NCI-H524 (cell line): ENCODE data around the gene MYO1E.
"Not testable (repeated sequence)": the region's sequence is repeated elsewhere in the genome, so short reads cannot be mapped to it uniquely, and the experiment has no call there.

ENCODE experiments used
- DNase-seq, 2 experiments: peaks; one replicate each; lab custom pipeline; 2025; lab: John Stamatoyannopoulos, UW

Gene MYO1E

DNA sequence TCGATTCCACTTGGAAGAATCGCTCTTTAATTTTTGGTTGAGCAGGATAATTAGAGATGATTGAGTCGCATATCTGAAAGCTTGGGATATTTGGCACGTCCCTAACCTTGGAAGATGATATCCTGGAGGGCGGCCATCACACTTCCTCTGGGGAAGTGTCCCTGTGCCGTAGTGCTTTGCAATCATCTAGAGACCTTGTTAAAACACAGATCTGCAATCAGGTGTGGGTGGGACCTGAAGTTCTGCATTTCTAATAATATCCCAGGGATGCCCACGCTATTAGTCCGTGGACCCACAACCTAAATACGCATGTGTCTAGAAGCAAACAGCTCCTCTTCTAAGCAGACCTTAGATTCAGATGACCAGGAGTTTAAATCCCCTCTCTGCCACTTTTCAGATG lies 20.5 kb downstream of the MYO1E start:
- no peak for DNase-seq

DNA sequence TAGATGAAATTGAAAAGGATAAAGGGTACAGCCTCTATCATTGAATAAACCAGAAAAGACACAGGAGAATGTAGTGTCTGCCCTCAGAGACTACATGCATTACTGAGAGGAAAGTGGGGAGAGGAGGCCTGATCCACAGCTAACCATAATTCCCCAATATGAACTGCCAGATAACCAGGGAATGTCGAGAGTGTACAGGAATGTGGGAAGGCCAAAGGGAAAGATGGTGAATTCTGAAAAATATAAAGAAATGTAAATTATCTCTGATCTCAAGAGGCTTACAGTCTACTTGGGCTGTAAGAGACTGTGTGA lies 22.3 kb downstream of the MYO1E start:
- no peak for DNase-seq

- DNase-seq, result no peak
These were observed 22.8 kb downstream of the MYO1E start for GRCh38 chr15:59349680-59350420.

- no peak for DNase-seq
These were observed 24.8 kb downstream of the MYO1E start for GRCh38 chr15:59347915-59348314.

- no peak for DNase-seq
These were observed 25.7 kb downstream of the MYO1E start for GRCh38 chr15:59346951-59347350.

GRCh38 chr15:59345326-59345725 lies 27.3 kb downstream of the MYO1E start:
- DNase-seq, result no peak

GRCh38 chr15:59344311-59344710 lies 28.4 kb downstream of the MYO1E start:
- no peak for DNase-seq

- no peak for DNase-seq
These were observed 32.3 kb downstream of the MYO1E start for GRCh38 chr15:59340325-59340724.

DNA sequence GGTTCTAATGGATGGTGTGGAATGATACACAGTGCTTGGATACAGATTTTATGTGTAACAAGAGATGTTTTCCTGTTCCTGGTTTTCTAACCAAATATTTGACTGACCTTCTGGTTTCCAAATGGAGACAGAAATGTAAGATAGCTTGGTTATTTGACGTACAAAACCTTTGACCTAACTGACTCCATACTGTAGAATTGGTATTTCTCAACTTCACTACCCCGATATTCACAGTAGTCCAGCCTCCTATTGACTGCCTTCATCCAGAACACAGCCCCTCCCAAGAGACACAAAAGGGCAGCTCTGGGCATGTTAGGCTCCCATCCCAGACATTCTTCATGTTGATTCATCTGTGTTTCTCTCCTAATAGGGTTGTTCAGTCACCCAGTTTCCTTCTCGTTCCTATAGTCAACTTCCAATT lies 33.4 kb downstream of the MYO1E start:
- DNase-seq, result no peak

DNA sequence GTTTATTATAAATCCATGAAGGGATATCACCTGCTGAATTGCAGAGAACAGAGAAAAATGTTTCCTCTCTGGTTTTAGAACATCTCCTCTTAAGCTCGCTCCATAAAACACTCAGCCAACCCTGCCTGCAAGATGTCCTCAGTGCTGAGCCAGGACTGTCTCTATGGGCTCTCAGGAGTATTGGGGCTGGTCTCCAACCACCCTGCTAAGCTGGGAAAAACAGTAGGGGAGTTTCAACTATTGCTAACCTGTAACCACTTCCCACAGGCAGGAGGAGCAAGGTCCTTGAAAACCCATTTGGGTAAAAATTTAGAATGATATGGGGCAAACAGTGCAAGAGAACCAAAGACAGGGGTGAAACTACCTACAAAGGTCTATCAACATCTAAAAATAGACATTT lies 34.3 kb downstream of the MYO1E start:
- no peak for DNase-seq

DNA sequence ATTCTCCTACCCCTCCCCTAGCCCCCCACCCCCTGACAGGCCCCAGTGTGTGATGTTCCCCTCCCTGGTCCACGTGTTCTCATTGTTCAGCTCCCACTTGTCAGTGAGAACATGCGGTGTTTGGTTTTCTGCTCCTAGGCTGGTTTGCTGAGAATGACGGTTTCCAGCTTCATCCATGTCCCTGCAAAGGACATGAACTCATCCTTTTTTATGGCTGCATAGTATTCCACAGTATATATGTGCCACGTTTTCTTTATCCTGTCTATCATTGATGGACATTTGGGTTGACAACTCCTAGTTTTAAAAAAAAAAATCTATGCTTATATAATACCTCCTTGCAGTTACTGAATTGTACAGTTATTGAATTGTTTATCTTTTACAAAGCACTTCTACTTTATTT lies 35.9 kb downstream of the MYO1E start:
- DNase-seq, result not testable (repeated sequence)

DNA sequence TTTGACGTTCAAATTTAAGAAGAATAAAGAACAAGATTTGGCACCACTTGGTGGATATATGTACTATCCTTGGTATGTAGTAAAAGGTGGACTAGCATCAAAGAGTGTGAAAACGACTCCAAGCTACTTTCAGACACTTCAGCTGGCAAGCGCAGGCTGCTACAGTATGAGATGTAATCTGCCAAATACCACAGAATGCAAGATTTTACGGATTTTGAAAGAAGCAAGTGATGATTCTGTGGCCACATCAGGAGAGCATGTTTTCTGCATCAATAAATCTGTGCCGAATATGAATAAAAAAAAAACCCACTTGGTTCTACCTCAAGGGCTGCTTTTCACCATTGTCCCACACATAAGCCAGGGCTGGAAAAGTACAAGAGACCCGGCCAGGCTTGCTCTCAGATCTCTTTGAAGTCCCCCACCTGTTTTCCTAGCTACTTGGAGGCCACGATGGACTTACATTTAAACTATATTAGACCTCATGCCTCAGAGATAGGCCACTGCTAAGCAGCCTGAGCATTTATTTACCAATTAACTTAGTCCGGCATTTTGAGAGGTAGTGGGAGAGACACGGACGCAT lies 37.4 kb downstream of the MYO1E start:
- no peak for DNase-seq

- no peak for DNase-seq
These were observed 38.6 kb downstream of the MYO1E start for GRCh38 chr15:59334076-59334415.

DNA sequence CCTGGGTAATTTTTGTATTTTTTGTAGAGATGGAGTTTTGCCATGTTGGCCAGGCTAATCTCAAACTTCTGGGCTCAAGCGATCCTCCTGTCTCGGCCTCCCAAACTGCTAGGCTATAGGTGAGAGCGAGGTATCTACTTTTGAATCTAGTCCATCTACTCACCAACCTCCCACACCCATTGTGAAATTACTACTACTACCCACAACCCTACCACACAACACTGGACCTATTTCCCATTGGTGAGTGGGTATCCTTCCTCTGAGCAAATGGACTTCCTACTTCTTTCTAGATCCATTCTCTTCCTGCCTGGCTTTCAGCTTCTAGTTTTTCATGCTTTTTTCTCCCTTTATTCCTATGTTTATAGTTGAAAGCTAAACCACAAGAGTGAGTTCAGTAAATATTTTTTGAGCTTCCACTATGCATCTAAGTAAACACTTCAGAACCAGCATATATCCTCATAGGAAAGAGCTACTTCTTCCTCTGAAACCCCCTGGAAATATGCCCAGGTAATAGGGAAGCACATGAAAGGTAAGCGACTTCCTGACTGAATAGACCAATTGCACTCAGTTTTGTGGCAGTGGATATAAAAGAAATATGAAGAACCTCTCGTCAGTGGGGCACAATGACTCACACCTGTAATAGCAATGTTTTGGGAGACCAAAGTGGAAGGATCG lies 39.1 kb downstream of the MYO1E start:
- DNase-seq, result no peak

DNA sequence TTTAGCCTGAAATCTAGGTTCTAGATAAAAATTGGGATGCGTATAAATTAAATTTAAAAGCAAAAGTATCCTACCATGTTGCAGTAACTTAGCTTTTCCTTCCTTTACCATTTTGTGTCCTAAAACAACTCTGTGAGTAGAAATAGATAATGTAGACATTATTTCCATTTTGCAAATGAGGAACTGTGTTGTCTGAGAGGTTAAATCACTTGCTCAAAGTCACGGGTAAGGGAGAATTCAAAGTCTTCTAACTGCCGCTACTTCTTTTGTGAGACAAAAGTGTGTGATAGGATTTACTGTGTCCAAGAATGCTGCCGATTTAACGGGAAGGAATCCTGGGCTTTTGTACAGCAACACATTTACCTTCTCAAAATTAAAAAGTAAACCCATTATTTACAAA lies 40.7 kb downstream of the MYO1E start:
- no peak for DNase-seq

DNA sequence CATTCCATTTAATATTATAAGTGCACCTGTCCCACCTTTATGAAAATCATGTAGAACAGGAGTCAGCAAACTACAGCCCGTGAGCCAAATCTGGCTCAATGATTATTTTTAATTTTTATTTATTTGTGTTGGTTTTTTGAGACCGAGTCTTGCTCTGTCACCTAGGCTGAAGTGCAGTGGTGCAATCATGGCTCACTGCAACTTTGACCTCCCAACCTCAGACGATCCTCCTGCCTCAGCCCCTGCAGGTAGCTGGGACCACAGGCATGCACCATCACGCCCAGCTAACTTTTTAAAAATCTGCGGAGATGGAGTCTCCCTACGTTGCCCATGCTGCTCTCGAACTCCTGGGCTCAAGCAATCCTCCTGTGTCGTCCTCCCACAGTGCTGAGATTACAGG lies 42.0 kb downstream of the MYO1E start:
- no peak for DNase-seq

DNA sequence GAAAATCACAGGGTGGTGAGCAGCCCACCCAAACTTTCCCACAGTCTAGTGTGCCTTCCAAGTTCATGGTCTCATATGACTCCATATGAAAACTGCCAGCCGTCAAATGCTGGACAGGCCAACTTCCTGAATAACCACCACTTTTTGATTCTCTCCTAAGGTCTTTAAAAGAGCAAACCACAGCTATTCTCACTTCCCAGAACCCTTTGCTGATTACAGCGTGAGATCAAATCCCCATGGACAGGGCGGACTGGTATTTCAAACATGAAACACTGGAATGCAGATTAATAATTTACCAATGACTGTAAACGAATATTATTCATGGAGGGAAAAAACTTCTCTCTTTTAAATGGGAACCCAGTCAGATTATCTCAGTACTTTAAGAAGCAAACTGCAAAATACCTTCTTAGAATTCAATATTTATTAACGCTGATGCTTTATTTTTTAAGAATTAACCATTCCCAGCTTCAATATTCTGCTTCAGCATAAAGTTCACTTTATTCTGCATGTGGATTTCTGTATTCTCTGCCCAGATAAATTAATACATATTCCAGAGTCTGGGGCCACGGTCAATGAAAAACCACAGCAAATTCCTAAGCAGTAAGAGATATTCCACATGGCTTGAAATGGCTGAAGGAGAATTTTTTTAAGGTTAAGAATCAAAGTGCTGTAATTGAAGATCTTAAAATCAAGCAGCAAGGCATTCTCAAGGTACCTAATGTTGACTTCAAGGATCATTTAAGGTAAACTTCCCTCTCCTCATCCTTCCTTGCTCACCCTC lies 42.9 kb downstream of the MYO1E start:
- DNase-seq, result no peak

GRCh38 chr15:59329091-59329490 lies 43.6 kb downstream of the MYO1E start:
- no peak for DNase-seq

GRCh38 chr15:59327942-59328341 lies 44.7 kb downstream of the MYO1E start:
- DNase-seq, result no peak

- DNase-seq, result no peak
These were observed 45.8 kb downstream of the MYO1E start for GRCh38 chr15:59326856-59327255.

DNA sequence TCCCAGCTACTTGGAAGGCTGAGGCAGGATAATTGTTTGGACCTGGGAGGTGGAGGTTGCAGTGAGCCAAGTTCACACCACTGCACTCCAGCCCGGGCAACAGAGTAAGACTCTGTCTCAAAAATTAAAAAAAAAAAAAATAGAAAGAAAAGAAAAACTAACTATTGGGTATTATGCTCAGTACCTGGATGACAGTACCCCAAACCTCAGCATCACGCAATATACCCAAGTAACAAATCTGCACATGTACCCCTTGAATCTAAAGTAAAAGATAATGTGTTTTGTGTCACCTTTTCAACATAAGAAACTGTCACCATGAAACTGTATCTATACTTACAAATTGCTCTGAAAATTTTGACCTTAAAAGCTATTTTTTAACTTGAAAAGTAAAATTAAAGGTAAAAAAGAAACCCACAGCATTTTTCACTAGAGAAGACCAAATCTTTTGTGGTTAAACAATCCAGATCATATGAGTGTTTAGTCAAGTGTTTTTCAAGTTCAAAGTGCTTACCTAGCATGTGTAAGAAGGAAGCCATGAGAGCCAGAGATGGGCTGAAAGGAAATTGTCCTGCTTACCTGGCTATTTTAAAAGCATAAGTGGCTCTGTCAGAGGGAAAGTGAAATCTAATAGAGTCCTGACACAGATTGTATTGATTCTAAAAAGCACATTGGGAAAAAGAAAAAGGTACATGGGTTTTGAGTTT lies 50.5 kb downstream of the MYO1E start:
- no peak for DNase-seq

GRCh38 chr15:59321000-59321689 lies 51.5 kb downstream of the MYO1E start:
- no peak for DNase-seq
